HepG2 (cell line): ENCODE data around the gene LSM12. TPM values are rescaled to one million over a fixed set of nuclear protein-coding genes. Genes with fewer than 3 reads are reported as not detected.

Experiments used
- BRF2 ChIP-seq: sonication (generic); formaldehyde crosslinking; IDR thresholded peaks from 2 replicates; pipeline ENCODE4 v1.8.1; 2022; ENCODE audit warnings: mild to moderate bottlenecking, missing genetic modification reagents
- IKZF4 ChIP-seq: sonication (generic); formaldehyde crosslinking; IDR thresholded peaks from 2 replicates; pipeline ENCODE4 v1.5.1; 2020; ENCODE audit warnings: borderline replicate concordance, mild to moderate bottlenecking, low read depth, missing genetic modification reagents; ENCODE audit errors: not compliant biosample characterization
- MAFF ChIP-seq: IDR thresholded peaks from 2 replicates; pipeline ENCODE4 v1.6.1; 2011; ENCODE audit warnings: low read depth, low read length, improper control_type of control experiment
- MLLT10 ChIP-seq: sonication (generic); formaldehyde crosslinking; IDR thresholded peaks from 2 replicates; pipeline ENCODE4 v1.4.0; 2020; ENCODE audit warnings: missing genetic modification reagents
- MLXIP ChIP-seq: sonication (generic); formaldehyde crosslinking; IDR thresholded peaks from 2 replicates; pipeline ENCODE4 v1.9.0; 2021; ENCODE audit warnings: missing genetic modification reagents, borderline replicate concordance
- MTA3 ChIP-seq: sonication (generic); formaldehyde crosslinking; IDR thresholded peaks from 2 replicates; pipeline ENCODE4 v1.4.0; 2020; ENCODE audit warnings: missing genetic modification reagents
- NFRKB ChIP-seq: fragments of 450-650 bp; IDR thresholded peaks from 2 replicates; pipeline ENCODE4 v1.6.1; 2017
- NR1H2 ChIP-seq: sonication (generic); formaldehyde crosslinking; IDR thresholded peaks from 2 replicates; pipeline ENCODE4 v1.8.1; 2022; ENCODE audit warnings: low read depth, missing genetic modification reagents, borderline replicate concordance
- REPIN1 ChIP-seq: sonication (generic); formaldehyde crosslinking; IDR thresholded peaks from 2 replicates; pipeline ENCODE4 v1.8.0; 2022; ENCODE audit warnings: missing genetic modification reagents, low read depth, mild to moderate bottlenecking, borderline replicate concordance
- SOX13 ChIP-seq, 3 experiments: fragments of 450-650 bp in 1 of 3; sonication (generic) in 1 of 3; formaldehyde crosslinking in 1 of 3; IDR thresholded peaks in 2 of 3; conservative IDR thresholded peaks in 1 of 3; 2 replicates each; pipeline versions ENCODE4 v1.5.0 to v1.6.1; 2016 to 2020; ENCODE audit warnings: antibody characterized with exemption in 1 of 3, mild to moderate bottlenecking in 1 of 3, missing compliant biosample characterization in 1 of 3, missing genetic modification reagents in 1 of 3, moderate library complexity in 1 of 3
- SOX5 ChIP-seq: IDR thresholded peaks from 2 replicates; pipeline ENCODE4 v1.6.1; 2016; ENCODE audit warnings: borderline replicate concordance
- SRSF1 ChIP-seq: fragments of 200-400 bp; formaldehyde crosslinking; optimal IDR thresholded peaks from 2 replicates; pipeline ENCODE3; 2017; ENCODE audit warnings: mild to moderate bottlenecking, low read depth, low read length, moderate library complexity
- ZBTB20 ChIP-seq: sonication (generic); formaldehyde crosslinking; IDR thresholded peaks from 2 replicates; pipeline ENCODE4 v1.8.1; 2023; ENCODE audit warnings: missing genetic modification reagents, low read depth, mild to moderate bottlenecking, borderline replicate concordance
- ZBTB3 ChIP-seq: sonication (generic); formaldehyde crosslinking; IDR thresholded peaks from 2 replicates; pipeline ENCODE4 v1.4.0; 2020; ENCODE audit warnings: low read depth, mild to moderate bottlenecking, moderate library complexity, missing genetic modification reagents, borderline replicate concordance
- ZNF232 ChIP-seq: sonication (generic); formaldehyde crosslinking; IDR thresholded peaks from 2 replicates; pipeline ENCODE4 v1.4.0; 2020; ENCODE audit warnings: missing genetic modification reagents, borderline replicate concordance
- ZNF432 ChIP-seq: sonication (generic); formaldehyde crosslinking; IDR thresholded peaks from 2 replicates; pipeline ENCODE4 v1.5.0; 2020; ENCODE audit warnings: missing genetic modification reagents, mild to moderate bottlenecking, borderline replicate concordance
- ZNF513 ChIP-seq: sonication (generic); formaldehyde crosslinking; conservative IDR thresholded peaks from 2 replicates; pipeline ENCODE4 v1.5.0; 2020; ENCODE audit warnings: missing genetic modification reagents
- ZNF660 ChIP-seq: sonication (generic); formaldehyde crosslinking; IDR thresholded peaks from 2 replicates; pipeline ENCODE4 v1.5.1; 2020; ENCODE audit warnings: mild to moderate bottlenecking, low read depth, missing genetic modification reagents, borderline replicate concordance
- ZNF7 ChIP-seq: IDR thresholded peaks from 2 replicates; pipeline ENCODE4 v1.6.1; 2016; ENCODE audit warnings: missing biosample characterization, missing genetic modification reagents
- ZNF775 ChIP-seq: sonication (generic); formaldehyde crosslinking; IDR thresholded peaks from 2 replicates; pipeline ENCODE4 v1.4.0; 2020; ENCODE audit warnings: missing genetic modification reagents, mild to moderate bottlenecking, moderate library complexity, borderline replicate concordance
- polyA plus RNA-seq, 8 experiments: library from polyadenylated mRNA; depleted of rRNA in 3 of 8; stranded (reverse) in 7 of 8; unstranded in 1 of 8; fragments of >200 nt; fragmentation: Illumina TruSeq in 4 of 8; extraction: Trizol in 4 of 8; gene quantifications; 2 replicates each; pipeline versions ENCODE4 v1.2.1 to v1.2.3, GENCODE V29; 2011 to 2016; ENCODE audit warnings: low read depth in 4 of 8, missing spikeins in 1 of 8, mixed read lengths in 1 of 8; ENCODE audit not compliant: insufficient read depth in 1 of 8
- total RNA-seq, 5 experiments: library from RNA; depleted of rRNA; stranded (reverse); fragments of >200 nt; fragmentation: Illumina TruSeq; extraction: Trizol; gene quantifications; 2 replicates each; pipeline ENCODE4 v1.2.3, GENCODE V29; 2016; ENCODE audit warnings: low read depth in 1 of 5
- TF ChIP-seq, protein P1 (sequence below): IDR thresholded peaks from 2 replicates; pipeline ENCODE4 v1.6.1; 2016

Gene LSM12
- total and polyA plus RNA-seq, 2 of the 13 experiments (the other 11 are each of a cell fraction or from before 2014, with no cell fraction given), result 52.8 to 55.7 TPM

DNA sequence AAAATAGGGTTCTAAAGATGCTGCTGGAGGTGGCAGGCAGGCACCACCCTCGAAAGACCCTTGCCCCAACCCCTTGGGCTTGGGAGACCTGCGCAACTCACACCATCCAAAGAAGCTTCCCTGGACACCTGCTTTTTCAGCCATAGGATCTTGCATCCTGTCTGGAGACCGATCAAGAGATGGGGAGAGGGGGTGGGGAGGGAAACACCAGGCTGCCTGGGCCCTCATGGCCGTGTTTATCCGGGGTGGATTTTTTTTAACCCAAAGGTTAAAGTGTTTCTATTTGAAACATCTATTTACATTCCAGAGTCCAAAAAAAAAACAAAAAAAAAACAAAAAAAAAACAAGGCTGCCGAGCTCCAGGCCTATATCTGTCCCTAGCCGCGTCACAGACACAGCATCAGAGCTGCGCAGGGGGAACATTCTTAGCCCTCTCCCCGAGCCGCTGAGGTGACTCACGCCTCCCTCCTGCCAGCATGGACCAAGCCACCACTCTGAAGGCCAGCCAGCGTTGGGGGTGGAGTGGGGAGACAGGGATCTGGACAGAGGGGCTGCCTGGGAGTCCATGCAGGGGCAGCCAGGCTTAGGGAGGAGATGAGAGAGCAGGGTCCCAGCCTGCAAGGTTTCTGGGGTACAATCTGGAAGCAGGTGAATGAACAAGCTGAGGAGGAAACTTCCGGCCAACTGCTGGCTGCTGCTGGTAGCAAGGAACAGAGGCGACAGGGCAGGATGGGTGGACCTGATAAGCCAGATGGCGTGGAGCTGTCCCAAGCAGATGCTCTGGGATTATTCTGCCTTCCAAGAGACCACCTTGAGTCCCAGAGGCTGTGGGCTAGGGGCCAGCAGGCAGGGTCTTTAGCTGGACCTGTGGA lies 42.2 kb upstream of the LSM12 start (continued):
- no peak for TF ChIP-seq SOX13 (IDR thresholded peaks at IDR 0.05)
- peak in 1 of 2 experiments; percentile 78; a peak in 2 of 4 replicates for TF ChIP-seq SOX13 (CRISPR knock-in tag; conservative IDR thresholded peaks at IDR 0.05 in 1 of 2, IDR thresholded peaks at IDR 0.05 in 1 of 2)
- 0 out of 2 replicates have a peak, but pooled peaks have one; percentile 69 for TF ChIP-seq ZNF775 (CRISPR knock-in tag)
- TF ChIP-seq ZNF660 (CRISPR knock-in tag), result no peak
- TF ChIP-seq ZNF7 (CRISPR knock-in tag), result no peak
- no peak for TF ChIP-seq MLLT10 (CRISPR knock-in tag)
- no peak for TF ChIP-seq MTA3 (CRISPR knock-in tag)
- TF ChIP-seq ZBTB20 (CRISPR knock-in tag), result peak; percentile 73; the same call in 1 of the 2 replicates
- TF ChIP-seq MAFF, result no peak
- TF ChIP-seq, protein P1, sequence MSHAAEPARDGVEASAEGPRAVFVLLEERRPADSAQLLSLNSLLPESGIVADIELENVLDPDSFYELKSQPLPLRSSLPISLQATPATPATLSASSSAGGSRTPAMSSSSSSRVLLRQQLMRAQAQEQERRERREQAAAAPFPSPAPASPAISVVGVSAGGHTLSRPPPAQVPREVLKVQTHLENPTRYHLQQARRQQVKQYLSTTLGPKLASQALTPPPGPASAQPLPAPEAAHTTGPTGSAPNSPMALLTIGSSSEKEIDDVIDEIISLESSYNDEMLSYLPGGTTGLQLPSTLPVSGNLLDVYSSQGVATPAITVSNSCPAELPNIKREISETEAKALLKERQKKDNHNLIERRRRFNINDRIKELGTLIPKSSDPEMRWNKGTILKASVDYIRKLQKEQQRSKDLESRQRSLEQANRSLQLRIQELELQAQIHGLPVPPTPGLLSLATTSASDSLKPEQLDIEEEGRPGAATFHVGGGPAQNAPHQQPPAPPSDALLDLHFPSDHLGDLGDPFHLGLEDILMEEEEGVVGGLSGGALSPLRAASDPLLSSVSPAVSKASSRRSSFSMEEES (CRISPR knock-in tag), result 0 out of 2 replicates have a peak, but pooled peaks have one; percentile 43
- TF ChIP-seq ZNF232 (CRISPR knock-in tag), result no peak
- TF ChIP-seq IKZF4 (CRISPR knock-in tag), result no peak
- peak; percentile 63 for TF ChIP-seq SRSF1
- 0 out of 2 replicates have a peak, but pooled peaks have one; percentile 88 for TF ChIP-seq ZBTB3 (CRISPR knock-in tag)
- TF ChIP-seq NR1H2 (CRISPR knock-in tag), result no peak
- TF ChIP-seq NFRKB, result no peak
- TF ChIP-seq MLXIP (CRISPR knock-in tag), result no peak
- TF ChIP-seq REPIN1 (CRISPR knock-in tag), result no peak
- no peak for TF ChIP-seq BRF2 (CRISPR knock-in tag)
- TF ChIP-seq SOX5 (CRISPR knock-in tag), result peak; percentile 75; the same call in 1 of the 2 replicates
- no peak for TF ChIP-seq ZNF432 (CRISPR knock-in tag)
- TF ChIP-seq ZNF513 (CRISPR knock-in tag), result no peak
